GM12878 (cell line): Measurements from ENCODE around the gene C16orf92. TPM values are rescaled to one million over a fixed set of nuclear protein-coding genes. Genes with fewer than 3 reads are reported as not detected.
"Not testable (repeated sequence)": the region's sequence is repeated elsewhere in the genome, so short reads cannot be mapped to it uniquely, and the experiment has no call there.

Experiments
- ATAC-seq: fragments of 200-7000 bp; cut with Tn5 transposase; 3 replicates; pipeline ENCODE4 v1.9.1; 2020; ENCODE audit warnings: mild to moderate bottlenecking, moderate library complexity
- BruUV-seq: library from RNA; stranded (reverse); fragments of 400-500 nt; replicated peaks from 2 replicates; lab custom pipeline; 2021; lab: Mats Ljungman, UMichigan
- CTCF ChIA-PET: fragments of 300-600 bp; sonication (Branson Sonifier 250); formaldehyde crosslinking; extraction: SDS; loops from one replicate; lab custom pipeline; 2021; ENCODE audit warnings: inconsistent platforms; lab: Yijun Ruan, JAX
- POLR2A ChIA-PET: fragments of 350-600 bp; formaldehyde crosslinking; extraction: SDS; loops from one replicate; lab custom pipeline; 2021; ENCODE audit warnings: inconsistent platforms; lab: Charles Lee
- RAD21 ChIA-PET: fragments of 300-600 bp; sonication (Branson Sonifier 250); formaldehyde crosslinking; loops from one replicate; lab custom pipeline; 2023; ENCODE audit warnings: antibody characterized with exemption; ENCODE audit not compliant: unreplicated experiment; lab: Charles Lee
- SMC1A ChIA-PET: fragments of 300-600 bp; sonication (Branson Sonifier 250); formaldehyde crosslinking; loops from one replicate; lab custom pipeline; 2023; ENCODE audit not compliant: unreplicated experiment, uncharacterized antibody; lab: Charles Lee
- DNase-seq: peaks from one replicate; pipeline ENCODE4 v3.0.0-alpha.2; 2011; ENCODE audit warnings: low read depth, low spot score
- FAIRE-seq: peaks from 3 replicates; lab custom pipeline; 2011; peaks lifted over from hg19 to GRCh38; lab: Jason Lieb, UNC
- H2AFZ ChIP-seq: 2 replicates; pipeline ENCODE4 v1.6.0; 2011; ENCODE audit warnings: low read depth, low read length, control low read depth; ENCODE audit not compliant: control insufficient read depth
- H3K27ac ChIP-seq: 2 replicates; pipeline ENCODE4 v1.5.1; 2011; ENCODE audit warnings: control low read depth; ENCODE audit not compliant: control insufficient read depth, insufficient read depth
- H3K27me3 ChIP-seq, 2 experiments: replicated peaks in 1 of 2; 2 replicates each; pipeline versions ENCODE4 v1.6.0 to v1.6.1; 2011; ENCODE audit warnings: low read length in 1 of 2; ENCODE audit not compliant: control insufficient read depth in 2 of 2, insufficient read depth in 2 of 2
- H3K36me3 ChIP-seq, 2 experiments: 2 replicates each; pipeline ENCODE4 v1.5.1; 2011; ENCODE audit warnings: low read length in 1 of 2; ENCODE audit not compliant: control insufficient read depth in 2 of 2, insufficient read depth in 2 of 2
- H3K4me1 ChIP-seq: 2 replicates; pipeline ENCODE4 v1.6.1; 2011; ENCODE audit warnings: mild to moderate bottlenecking, low read length, moderate library complexity, mixed read lengths; ENCODE audit not compliant: control insufficient read depth, insufficient read depth
- H3K4me2 ChIP-seq: 2 replicates; pipeline ENCODE4 v1.6.0; 2011; ENCODE audit warnings: control low read depth; ENCODE audit not compliant: control insufficient read depth, insufficient read depth
- H3K4me3 ChIP-seq: fragments of 200-600 bp; sonication (generic); 2 replicates; pipeline ENCODE4 v1.5.1; 2016
- H3K79me2 ChIP-seq: 2 replicates; pipeline ENCODE4 v1.6.0; 2011; ENCODE audit warnings: low read length; ENCODE audit not compliant: control insufficient read depth, insufficient read depth
- H3K9ac ChIP-seq: 2 replicates; pipeline ENCODE4 v1.8.0; 2011; ENCODE audit warnings: low read length, control low read depth, mixed read lengths; ENCODE audit not compliant: control insufficient read depth, insufficient read depth
- H3K9me3 ChIP-seq: replicated peaks from 3 replicates; pipeline ENCODE4 v1.5.1; 2011; ENCODE audit warnings: mild to moderate bottlenecking, low read length; ENCODE audit not compliant: control insufficient read depth, insufficient read depth
- H4K20me1 ChIP-seq: 2 replicates; pipeline ENCODE4 v1.6.0; 2011; ENCODE audit not compliant: control insufficient read depth, insufficient read depth
- E2F8 ChIP-seq: fragments of 450-650 bp; IDR thresholded peaks from 2 replicates; pipeline ENCODE4 v1.6.1; 2018; ENCODE audit warnings: mild to moderate bottlenecking, low read depth, moderate library complexity; ENCODE audit not compliant: partially characterized antibody
- FOS ChIP-seq: IDR thresholded peaks from 3 replicates; pipeline ENCODE4 v1.6.1; 2011; ENCODE audit warnings: borderline replicate concordance; ENCODE audit not compliant: insufficient read length; ENCODE audit errors: extremely low read depth
- ZNF274 ChIP-seq: IDR thresholded peaks from one replicate; pipeline ENCODE4 v1.8.0; 2011; ENCODE audit not compliant: insufficient read length, insufficient read depth
- ZNF687 ChIP-seq: fragments of 450-650 bp; IDR thresholded peaks from 2 replicates; pipeline ENCODE4 v1.6.1; 2017; ENCODE audit warnings: mild to moderate bottlenecking, moderate library complexity
- WGBS: methylation state at CpG from one replicate; pipeline ENCODE4 v1.1.6; 2016; ENCODE audit warnings: low lambda C conversion rate; ENCODE audit not compliant: insufficient replicate concordance, insufficient coverage; ENCODE audit errors: missing lambda C conversion rate; 5-methylcytosine and 5-hydroxymethylcytosine counted together
- in situ Hi-C: fragments of 300-500 bp; cut with MboI; formaldehyde crosslinking; loops from 9 replicates; pipeline ENCODE4 v1.14.3; 2018; ENCODE audit warnings: mixed read lengths
- intact Hi-C: fragments of 100-400 bp; cut with micrococcal nuclease; formaldehyde crosslinking; loops from one replicate; pipeline ENCODE4 v1.14.2; 2022; ENCODE audit not compliant: unreplicated experiment
- polyA plus RNA-seq, 11 experiments: library from polyadenylated mRNA; depleted of rRNA in 4 of 11; unstranded in 6 of 11; stranded (reverse) in 5 of 11; fragments of >200 nt; fragmentation: Nextera tagmentation in 4 of 11; fragmentation: Illumina TruSeq in 1 of 11; extraction: Ambion mirVana in 4 of 11; extraction: Trizol in 1 of 11; gene quantifications; 1 replicate in 1 of 11; 2 replicates in 10 of 11; pipeline versions ENCODE4 v1.2.1 to v1.2.3, GENCODE V29; 2011 to 2016; ENCODE audit warnings: inconsistent platforms in 2 of 11, missing spikeins in 2 of 11, low read depth in 1 of 11
- total RNA-seq, 4 experiments: library from RNA; depleted of rRNA in 3 of 4; stranded (reverse); fragments of >200 nt in 3 of 4; fragmentation: Illumina TruSeq in 1 of 4; extraction: Trizol in 1 of 4; gene quantifications; 2 replicates each; pipeline versions ENCODE4 v1.2.1 to v1.2.3, GENCODE V29; 2013 to 2021
- TF ChIP-seq, protein P1 (sequence below): fragments of 450-650 bp; IDR thresholded peaks from 2 replicates; pipeline ENCODE4 v1.6.1; 2016; ENCODE audit warnings: mild to moderate bottlenecking

The C16orf92 gene
- total and polyA plus RNA-seq, 10 of the 15 experiments (the other 5 are each of a cell fraction or from before 2014, with no cell fraction given), result not detected

GRCh38 chr16:30011714-30012504 is 11.1 kb upstream of the C16orf92 start:
- 39% methylated on average over 31 of the region's 31 CpGs for WGBS
- no peak for TF ChIP-seq E2F8
- TF ChIP-seq, protein P1, sequence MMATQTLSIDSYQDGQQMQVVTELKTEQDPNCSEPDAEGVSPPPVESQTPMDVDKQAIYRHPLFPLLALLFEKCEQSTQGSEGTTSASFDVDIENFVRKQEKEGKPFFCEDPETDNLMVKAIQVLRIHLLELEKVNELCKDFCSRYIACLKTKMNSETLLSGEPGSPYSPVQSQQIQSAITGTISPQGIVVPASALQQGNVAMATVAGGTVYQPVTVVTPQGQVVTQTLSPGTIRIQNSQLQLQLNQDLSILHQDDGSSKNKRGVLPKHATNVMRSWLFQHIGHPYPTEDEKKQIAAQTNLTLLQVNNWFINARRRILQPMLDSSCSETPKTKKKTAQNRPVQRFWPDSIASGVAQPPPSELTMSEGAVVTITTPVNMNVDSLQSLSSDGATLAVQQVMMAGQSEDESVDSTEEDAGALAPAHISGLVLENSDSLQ, result no peak
- TF ChIP-seq FOS, result no peak
- TF ChIP-seq ZNF274, result no peak
- no peak for TF ChIP-seq ZNF687
- no peaks in the 10 kb centered on the region for H3K79me2 ChIP-seq
- CTCF ChIA-PET, result no interaction called here
- peaks cover 3 to 7% of the 10 kb centered on the region in 2 experiments; a peak in 3 of 4 replicates for H3K27me3 ChIP-seq
- no peaks in the 10 kb centered on the region for H3K9me3 ChIP-seq
- no peaks in the 10 kb centered on the region for H3K4me1 ChIP-seq
- intact Hi-C loops (no loop called here), in situ Hi-C loops (loop anchor here (25.0 kb wide), 1 partner anchor 900 kb away; no protein-coding TSS in a partner anchor)
- H4K20me1 ChIP-seq, result no peaks in the 10 kb centered on the region
- H3K9ac ChIP-seq, result no peak overlapping the region
- SMC1A ChIA-PET, result no interaction called here
- FAIRE-seq (no peak), ATAC-seq (no peak), DNase-seq (no peak)
- H3K27ac ChIP-seq, result no peak overlapping the region
- POLR2A ChIA-PET, result no interaction called here
- BruUV-seq, result no TSS peak
- RAD21 ChIA-PET, result interaction anchor here (0.6 kb wide), 2 partner anchors 159 to 164 kb away, joined by 3 to 4 read pairs; no protein-coding TSS in a partner anchor
- no peaks in the 10 kb centered on the region for H3K36me3 ChIP-seq
- no peak overlapping the region for H3K4me2 ChIP-seq
- H3K4me3 ChIP-seq, result no peak overlapping the region
- H2AFZ ChIP-seq, result no peak overlapping the region

DNA sequence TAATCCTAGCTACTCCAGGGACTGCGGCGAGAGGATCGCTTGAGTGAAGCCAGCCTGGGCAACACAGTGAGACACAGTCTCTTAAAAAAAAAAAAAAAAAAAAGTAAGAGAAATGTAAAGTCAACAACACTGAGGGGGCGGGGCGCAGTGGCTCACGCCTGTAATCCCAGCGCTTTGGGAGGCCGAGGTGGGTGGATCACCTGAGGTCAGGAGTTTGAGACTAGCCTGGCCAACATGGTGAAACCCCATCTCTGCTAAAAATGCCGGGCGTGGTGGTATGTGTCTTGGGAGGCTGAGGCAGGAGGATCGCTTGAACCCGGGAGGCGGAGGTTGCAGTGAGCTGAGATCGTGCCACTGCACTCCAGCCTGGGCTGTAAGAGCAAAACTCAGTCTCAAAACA is 10.4 kb upstream of the C16orf92 start:
- ATAC-seq, RAD21 ChIA-PET, FAIRE-seq, H3K79me2 ChIP-seq, H3K9ac ChIP-seq, intact Hi-C loops, H3K9me3 ChIP-seq, H4K20me1 ChIP-seq, H3K27ac ChIP-seq, H2AFZ ChIP-seq, H3K36me3 ChIP-seq, BruUV-seq, SMC1A ChIA-PET, H3K4me3 ChIP-seq, H3K4me1 ChIP-seq, H3K4me2 ChIP-seq, H3K27me3 ChIP-seq, DNase-seq: not testable (repeated sequence)
- POLR2A ChIA-PET, result interaction anchor here (0.6 to 0.7 kb wide), 3 partner anchors 86 to 170 kb away, joined by 5 to 9 read pairs (median 6); no protein-coding TSS in a partner anchor
- in situ Hi-C loops, result loop anchor here (25.0 kb wide), 1 partner anchor 900 kb away; no protein-coding TSS in a partner anchor
- CTCF ChIA-PET, result interaction anchor here (0.6 kb wide), 1 partner anchor 357 kb away, joined by 3 read pairs; no protein-coding TSS in a partner anchor
- WGBS, result 92% methylated on average over 14 of the region's 14 CpGs
